RWPE2 (cell line): ENCODE data around the gene ITPK1.
A peak's percentile ranks its signal among the peaks of the same experiment; 100 is the strongest.
"Not testable (repeated sequence)": the region's sequence is repeated elsewhere in the genome, so short reads cannot be mapped to it uniquely, and the experiment has no call there.

Source experiments
- ATAC-seq: fragments of 200-7000 bp; cut with Tn5 transposase; 3 replicates; pipeline ENCODE4 v1.9.1; 2021; ENCODE audit warnings: low read depth
- DNase-seq: peaks from one replicate; pipeline ENCODE4 v3.0.0-alpha.2; 2020; ENCODE audit warnings: low spot score
- H3K27ac ChIP-seq: fragments of 450-650 bp; 2 replicates; pipeline ENCODE4 v1.5.1; 2017; ENCODE audit warnings: mild to moderate bottlenecking; ENCODE audit not compliant: poor library complexity, severe bottlenecking
- H3K27me3 ChIP-seq: fragments of 250-450 bp; sonication (Bioruptor Pico); 2 replicates; pipeline ENCODE4 v1.5.1; 2021; ENCODE audit warnings: mild to moderate bottlenecking, moderate library complexity; ENCODE audit not compliant: insufficient read depth, poor library complexity, severe bottlenecking
- H3K36me3 ChIP-seq: fragments of 250-450 bp; sonication (Bioruptor Pico); 2 replicates; pipeline ENCODE4 v1.5.1; 2020; ENCODE audit warnings: low read depth, mild to moderate bottlenecking, moderate library complexity
- H3K4me1 ChIP-seq: fragments of 250-450 bp; sonication (Bioruptor Pico); 2 replicates; pipeline ENCODE4 v1.5.1; 2021; ENCODE audit warnings: mild to moderate bottlenecking, moderate library complexity; ENCODE audit not compliant: insufficient read depth, poor library complexity, severe bottlenecking
- H3K4me3 ChIP-seq: fragments of 250-450 bp; sonication (Bioruptor Pico); 2 replicates; pipeline ENCODE4 v1.5.1; 2021; ENCODE audit warnings: mild to moderate bottlenecking, moderate library complexity; ENCODE audit not compliant: severe bottlenecking
- H3K9me3 ChIP-seq: fragments of 250-450 bp; sonication (Bioruptor Pico); 2 replicates; pipeline ENCODE4 v1.5.1; 2021; ENCODE audit warnings: mild to moderate bottlenecking, moderate library complexity; ENCODE audit not compliant: severe bottlenecking
- CTCF ChIP-seq: fragments of 450-650 bp; IDR thresholded peaks from one replicate; pipeline ENCODE4 v1.5.1; 2017; ENCODE audit warnings: mild to moderate bottlenecking, moderate library complexity; ENCODE audit not compliant: poor library complexity, severe bottlenecking

ITPK1 gene

DNA sequence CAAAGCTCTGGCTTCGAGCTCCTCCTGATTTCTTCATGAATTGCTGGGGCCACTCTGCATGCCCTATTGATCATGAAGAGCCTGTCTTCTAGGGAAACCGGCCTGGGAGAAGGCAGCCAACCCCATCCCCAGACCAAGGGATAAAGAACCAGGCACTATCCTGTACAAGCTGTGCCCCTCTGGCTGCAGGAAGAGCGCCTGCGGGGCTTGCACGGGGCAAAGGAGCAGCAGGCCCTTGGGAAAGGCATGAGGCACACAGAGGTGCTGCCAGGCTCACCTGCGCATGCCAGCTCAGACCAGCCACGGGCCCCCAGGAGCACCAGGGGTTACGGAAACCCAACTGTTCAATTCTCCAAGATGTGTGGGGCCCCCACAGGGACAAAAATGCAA is 2.1 kb downstream of the ITPK1 start:
- Histone ChIP-seq H3K27ac (peak overlapping the region; percentile 86), H3K4me1 (peaks cover 8% of the 10 kb centered on the region), H3K36me3 (peaks cover 9% of the 10 kb centered on the region; the same call in 1 of the 2 replicates), H3K27me3 (no peaks in the 10 kb centered on the region), H3K9me3 (no peaks in the 10 kb centered on the region), H3K4me3 (peak overlapping the region; percentile 90)
- DNase-seq: no peak
- ATAC-seq: peak; percentile 15
- no peak for TF ChIP-seq CTCF

DNA sequence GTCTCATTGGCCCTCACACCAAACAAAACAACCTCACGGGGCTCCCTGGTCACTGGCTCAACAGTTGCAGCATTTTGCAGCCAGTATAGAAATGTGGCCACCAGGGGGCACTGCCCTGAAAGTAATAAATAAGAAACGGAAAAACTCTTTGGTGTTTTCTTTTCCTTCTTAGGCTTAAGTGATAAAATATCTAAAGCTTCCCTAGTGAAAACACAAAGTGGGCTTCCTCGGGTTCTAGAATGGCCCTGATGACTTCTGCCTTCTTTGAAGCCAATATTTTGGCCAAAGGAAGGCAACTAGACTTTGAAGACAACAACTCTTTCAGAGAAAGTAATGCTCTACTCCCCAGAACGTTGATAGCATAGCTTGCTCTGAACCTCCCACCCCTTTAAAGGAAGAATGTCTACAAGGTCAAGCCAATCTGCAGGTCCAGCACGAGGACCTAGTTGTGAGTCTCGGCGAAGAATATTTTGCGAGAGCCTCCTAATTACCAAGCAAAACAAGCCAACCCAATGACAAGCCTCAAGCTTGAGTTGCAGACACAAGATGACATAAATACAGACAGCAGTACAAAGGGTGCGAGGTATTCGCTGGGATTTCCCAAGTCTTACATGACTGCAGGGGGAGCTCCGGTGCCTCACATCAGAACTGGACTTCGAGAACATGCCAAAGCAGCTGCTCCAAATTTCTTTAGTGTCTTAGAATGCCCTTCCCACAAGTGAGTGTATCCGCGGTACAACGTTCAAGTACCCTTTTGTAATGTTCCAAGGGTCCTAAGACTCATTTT is 2.6 kb downstream of the ITPK1 start:
- Histone ChIP-seq H3K9me3 (no peaks in the 10 kb centered on the region), H3K4me3 (peak overlapping the region; percentile 90), H3K4me1 (peaks cover 8% of the 10 kb centered on the region), H3K27ac (peak overlapping the region; percentile 86), H3K27me3 (no peaks in the 10 kb centered on the region), H3K36me3 (peaks cover 9% of the 10 kb centered on the region; the same call in 1 of the 2 replicates)
- ATAC-seq (peak; percentile 56), DNase-seq (no peak)
- TF ChIP-seq CTCF: peak; percentile 97

DNA sequence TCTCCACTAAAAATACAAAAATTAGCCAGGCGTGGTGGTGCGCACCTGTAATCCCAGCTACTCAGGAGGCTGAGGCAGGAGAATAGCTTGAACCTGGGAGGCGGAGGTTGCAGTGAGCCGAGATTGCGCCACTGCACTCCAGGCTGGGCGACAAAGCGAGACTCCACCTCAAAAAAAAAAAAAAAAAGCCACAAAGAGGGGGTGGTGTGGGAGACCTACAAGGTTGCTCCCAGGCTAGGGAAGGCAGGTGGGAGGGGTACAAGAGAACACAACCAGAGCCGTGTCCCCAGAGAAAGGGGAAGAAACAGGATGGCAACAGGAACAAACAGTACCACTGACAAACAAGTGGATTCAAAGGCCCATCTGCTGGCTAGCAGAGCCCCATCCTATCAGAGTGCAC is 4.2 kb downstream of the ITPK1 start:
- not testable (repeated sequence) for ATAC-seq, H3K36me3 ChIP-seq, H3K4me3 ChIP-seq, H3K27me3 ChIP-seq, DNase-seq, H3K27ac ChIP-seq, H3K9me3 ChIP-seq
- H3K4me1 ChIP-seq: peaks cover 12% of the 10 kb centered on the region

DNA sequence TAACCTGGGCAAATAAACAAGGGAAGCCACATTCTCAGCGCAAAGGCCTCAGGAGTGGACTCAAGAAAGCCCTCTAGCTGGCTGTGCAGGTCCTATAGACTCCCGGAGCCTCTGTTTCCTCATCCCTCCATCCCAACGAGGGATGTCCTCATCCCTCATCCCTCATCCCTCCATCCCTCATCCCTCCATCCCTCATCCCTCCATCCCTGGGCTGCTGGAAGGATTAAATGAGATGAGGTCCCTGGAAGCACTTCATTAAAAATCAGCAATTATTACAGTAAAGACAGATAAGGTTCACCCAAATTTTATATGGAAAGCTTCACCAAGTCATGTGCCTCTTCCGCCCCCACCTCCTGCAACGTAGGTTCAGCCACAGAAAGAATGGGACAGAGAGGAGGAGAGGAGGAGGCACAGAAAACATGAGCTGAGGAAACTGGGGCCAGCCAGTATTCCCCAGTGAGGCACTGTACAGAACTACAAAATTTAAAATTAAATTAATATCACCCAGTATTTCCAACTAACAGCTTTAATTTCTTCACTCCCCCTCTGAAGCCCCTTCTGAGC is 4.8 kb downstream of the ITPK1 start:
- no peak for ATAC-seq
- TF ChIP-seq CTCF: no peak
- H3K4me3 ChIP-seq: no peak overlapping the region
- H3K27me3 ChIP-seq: no peaks in the 10 kb centered on the region
- peaks cover 17% of the 10 kb centered on the region for H3K4me1 ChIP-seq
- no peak overlapping the region for H3K27ac ChIP-seq
- H3K9me3 ChIP-seq: no peaks in the 10 kb centered on the region
- no peak for DNase-seq
- peaks cover 9% of the 10 kb centered on the region; the same call in 1 of the 2 replicates for H3K36me3 ChIP-seq

DNA sequence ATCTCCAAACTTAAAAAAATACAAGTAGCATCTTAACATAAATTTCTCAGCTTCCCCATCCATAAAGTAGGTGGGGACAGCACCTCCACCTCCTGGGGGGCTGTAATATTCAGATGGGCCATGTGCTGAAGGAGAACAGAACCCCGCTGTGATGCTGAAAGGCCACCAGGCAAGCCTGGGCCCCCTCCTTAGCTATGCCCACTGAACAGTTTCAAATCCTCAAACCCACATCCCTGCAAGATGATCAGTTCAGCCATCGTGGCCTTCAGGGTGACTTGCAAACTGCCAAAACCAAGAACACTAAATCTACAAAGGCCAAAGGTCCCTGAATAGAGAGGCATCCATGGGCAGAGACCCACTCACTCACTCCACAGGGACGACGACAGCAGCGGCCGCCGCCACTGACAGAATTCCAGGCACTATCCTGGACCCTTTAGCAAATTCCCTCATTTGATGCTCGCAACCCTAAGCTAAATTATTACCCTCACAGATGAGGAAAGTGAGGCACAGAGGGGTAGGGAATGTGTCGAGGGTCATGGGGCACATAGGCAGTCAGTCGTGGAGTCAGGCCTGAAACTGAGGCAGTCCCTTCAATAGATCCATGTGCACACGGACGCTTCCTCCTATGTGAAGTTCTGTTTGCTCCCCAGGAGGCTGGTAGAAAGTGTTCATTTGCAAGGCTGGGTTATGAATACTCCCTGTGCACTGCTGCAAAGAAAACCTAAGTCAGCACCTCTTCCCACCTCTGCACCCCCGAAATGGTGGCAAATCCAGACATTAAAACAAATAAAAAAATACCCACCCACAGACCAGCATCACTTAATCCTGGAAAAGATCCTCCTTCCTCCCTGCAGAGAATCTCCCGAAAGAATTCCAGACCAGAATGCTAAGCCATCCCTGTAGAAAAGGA is 5.9 kb downstream of the ITPK1 start:
- Histone ChIP-seq H3K27ac (no peak overlapping the region), H3K4me3 (no peak overlapping the region), H3K27me3 (no peaks in the 10 kb centered on the region), H3K9me3 (no peaks in the 10 kb centered on the region), H3K36me3 (peaks cover 9% of the 10 kb centered on the region; the same call in 1 of the 2 replicates), H3K4me1 (peaks cover 28% of the 10 kb centered on the region)
- no peak for DNase-seq
- ATAC-seq: no peak
- TF ChIP-seq CTCF: no peak
